ENCODE results near the gene USP30.

The USP30 gene

DNA sequence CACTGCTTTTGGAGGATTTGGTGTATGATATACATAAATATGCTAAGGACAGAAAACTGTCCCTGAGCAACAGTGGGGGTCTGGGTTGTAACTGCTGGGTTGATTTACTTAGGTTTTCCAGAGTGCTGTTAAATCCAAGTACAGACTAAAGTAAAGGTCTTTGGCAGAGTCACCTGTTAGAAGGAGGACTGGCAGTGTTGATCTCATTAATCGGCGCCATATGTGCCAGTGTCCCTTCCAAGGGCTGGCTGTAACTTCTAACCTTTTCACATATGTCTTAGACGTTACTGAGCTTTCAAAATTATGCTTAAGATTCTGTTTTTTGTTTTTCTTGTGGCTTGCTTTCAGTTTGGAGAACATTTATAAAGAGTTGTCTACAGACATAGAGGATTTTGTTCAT lies 50.1 kb downstream of the USP30 start:
- peaks cover 36% of the 10 kb centered on the region for H4K20me1 ChIP-seq (ENCODE audit: insufficient read depth, low read length, poor library complexity, severe bottlenecking)
- H3K27me3 ChIP-seq (ENCODE audit: insufficient read depth, low read length, poor library complexity, severe bottlenecking), result no peaks in the 10 kb centered on the region
- H3K79me2 ChIP-seq (ENCODE audit: insufficient read depth, low read length), result peaks cover 50% of the 10 kb centered on the region
- no peak overlapping the region for H3K4me2 ChIP-seq (ENCODE audit: low read depth, low read length, poor library complexity, severe bottlenecking)
- no peaks in the 10 kb centered on the region for H3K9me2 ChIP-seq (replicated peaks; ENCODE audit: low read depth, low read length)
- H3K9me3 ChIP-seq (ENCODE audit: insufficient read depth, low read depth, low read length), result no peaks in the 10 kb centered on the region
- H3K4me3 ChIP-seq (ENCODE audit: low read length, poor library complexity, severe bottlenecking), result no peak overlapping the region
- H3K36me3 ChIP-seq (ENCODE audit: insufficient read depth, low read length), result peaks cover 58% of the 10 kb centered on the region; the same call in 1 of the 2 replicates
- H3K9ac ChIP-seq (ENCODE audit: low read depth, low read length, poor library complexity, severe bottlenecking), result no peak overlapping the region
- H3K4me1 ChIP-seq (ENCODE audit: insufficient read depth, low read length, poor library complexity, severe bottlenecking), result peaks cover 23% of the 10 kb centered on the region
- TF ChIP-seq EZH2phosphoT487 (IDR thresholded peaks at IDR 0.05; ENCODE audit: borderline replicate concordance), result no peak
- TF ChIP-seq, protein P1, sequence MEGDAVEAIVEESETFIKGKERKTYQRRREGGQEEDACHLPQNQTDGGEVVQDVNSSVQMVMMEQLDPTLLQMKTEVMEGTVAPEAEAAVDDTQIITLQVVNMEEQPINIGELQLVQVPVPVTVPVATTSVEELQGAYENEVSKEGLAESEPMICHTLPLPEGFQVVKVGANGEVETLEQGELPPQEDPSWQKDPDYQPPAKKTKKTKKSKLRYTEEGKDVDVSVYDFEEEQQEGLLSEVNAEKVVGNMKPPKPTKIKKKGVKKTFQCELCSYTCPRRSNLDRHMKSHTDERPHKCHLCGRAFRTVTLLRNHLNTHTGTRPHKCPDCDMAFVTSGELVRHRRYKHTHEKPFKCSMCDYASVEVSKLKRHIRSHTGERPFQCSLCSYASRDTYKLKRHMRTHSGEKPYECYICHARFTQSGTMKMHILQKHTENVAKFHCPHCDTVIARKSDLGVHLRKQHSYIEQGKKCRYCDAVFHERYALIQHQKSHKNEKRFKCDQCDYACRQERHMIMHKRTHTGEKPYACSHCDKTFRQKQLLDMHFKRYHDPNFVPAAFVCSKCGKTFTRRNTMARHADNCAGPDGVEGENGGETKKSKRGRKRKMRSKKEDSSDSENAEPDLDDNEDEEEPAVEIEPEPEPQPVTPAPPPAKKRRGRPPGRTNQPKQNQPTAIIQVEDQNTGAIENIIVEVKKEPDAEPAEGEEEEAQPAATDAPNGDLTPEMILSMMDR (conservative IDR thresholded peaks at IDR 0.05; ENCODE audit: low read length), result no peak
- H3F3A ChIP-seq (ENCODE audit: low read depth), result no peaks in the 10 kb centered on the region
- H2AFZ ChIP-seq (ENCODE audit: low read length), result no peak overlapping the region

GRCh38 chr12:109105176-109105575 lies 52.8 kb downstream of the USP30 start:
- Histone ChIP-seq H3K36me3 (ENCODE audit: insufficient read depth, low read length) (peaks cover 78% of the 10 kb centered on the region; the same call in 1 of the 2 replicates), H2AFZ (ENCODE audit: low read length) (no peak overlapping the region), H3K79me2 (ENCODE audit: insufficient read depth, low read length) (peaks cover 28% of the 10 kb centered on the region), H3K4me2 (ENCODE audit: low read depth, low read length, poor library complexity, severe bottlenecking) (no peak overlapping the region), H3K9me3 (ENCODE audit: insufficient read depth, low read depth, low read length) (no peaks in the 10 kb centered on the region), H3K4me1 (ENCODE audit: insufficient read depth, low read length, poor library complexity, severe bottlenecking) (peaks cover 7% of the 10 kb centered on the region), H4K20me1 (ENCODE audit: insufficient read depth, low read length, poor library complexity, severe bottlenecking) (peaks cover 21% of the 10 kb centered on the region), H3F3A (ENCODE audit: low read depth) (no peaks in the 10 kb centered on the region), H3K27me3 (ENCODE audit: insufficient read depth, low read length, poor library complexity, severe bottlenecking) (no peaks in the 10 kb centered on the region), H3K9me2 (replicated peaks; ENCODE audit: low read depth, low read length) (no peaks in the 10 kb centered on the region), H3K9ac (ENCODE audit: low read depth, low read length, poor library complexity, severe bottlenecking) (no peak overlapping the region), H3K4me3 (ENCODE audit: low read length, poor library complexity, severe bottlenecking) (no peak overlapping the region)
- TF ChIP-seq EZH2phosphoT487 (IDR thresholded peaks at IDR 0.05; ENCODE audit: borderline replicate concordance), result no peak
- TF ChIP-seq, protein P1 (conservative IDR thresholded peaks at IDR 0.05; ENCODE audit: low read length), result no peak

GRCh38 chr12:109109746-109110350 lies 57.5 kb downstream of the USP30 start:
- Histone ChIP-seq H3K4me1 (ENCODE audit: insufficient read depth, low read length, poor library complexity, severe bottlenecking) (no peaks in the 10 kb centered on the region), H3K27me3 (ENCODE audit: insufficient read depth, low read length, poor library complexity, severe bottlenecking) (no peaks in the 10 kb centered on the region), H3K4me3 (ENCODE audit: low read length, poor library complexity, severe bottlenecking) (no peak overlapping the region), H2AFZ (ENCODE audit: low read length) (no peak overlapping the region), H4K20me1 (ENCODE audit: insufficient read depth, low read length, poor library complexity, severe bottlenecking) (peaks cover 13% of the 10 kb centered on the region), H3K9me3 (ENCODE audit: insufficient read depth, low read depth, low read length) (no peaks in the 10 kb centered on the region), H3K4me2 (ENCODE audit: low read depth, low read length, poor library complexity, severe bottlenecking) (no peak overlapping the region), H3K36me3 (ENCODE audit: insufficient read depth, low read length) (peaks cover 47% of the 10 kb centered on the region; the same call in 1 of the 2 replicates), H3K79me2 (ENCODE audit: insufficient read depth, low read length) (no peaks in the 10 kb centered on the region), H3F3A (ENCODE audit: low read depth) (no peaks in the 10 kb centered on the region), H3K9ac (ENCODE audit: low read depth, low read length, poor library complexity, severe bottlenecking) (no peak overlapping the region), H3K9me2 (replicated peaks; ENCODE audit: low read depth, low read length) (no peaks in the 10 kb centered on the region)
- TF ChIP-seq EZH2phosphoT487 (IDR thresholded peaks at IDR 0.05; ENCODE audit: borderline replicate concordance), result no peak
- TF ChIP-seq, protein P1 (conservative IDR thresholded peaks at IDR 0.05; ENCODE audit: low read length), result no peak

Data from Loucy (cell line).